GM23338 (cell line): Measurements from ENCODE around the gene KIF6.

ENCODE experiments used
- CREB1 ChIP-seq: fragments of 250-450 bp; sonication (Bioruptor Pico); IDR thresholded peaks from 2 replicates; pipeline ENCODE4 v1.5.0; 2020; ENCODE audit warnings: low read depth, mild to moderate bottlenecking, moderate library complexity
- CTCF ChIP-seq, 2 experiments: fragments of 200-600 bp in 1 of 2; sonication (generic) in 1 of 2; conservative IDR thresholded peaks; 2 replicates each; pipeline versions ENCODE4 v1.5.1 to v1.6.1; 2016 to 2017; ENCODE audit warnings: antibody characterized with exemption in 2 of 2, low read depth in 2 of 2, mild to moderate bottlenecking in 2 of 2, moderate library complexity in 1 of 2
- ETS1 ChIP-seq: IDR thresholded peaks from 2 replicates; pipeline ENCODE4 v1.6.1; 2016; ENCODE audit warnings: antibody characterized with exemption
- EZH2 ChIP-seq: fragments of 200-600 bp; sonication (generic); IDR thresholded peaks from one replicate; pipeline ENCODE4 v1.8.0; 2017; ENCODE audit warnings: antibody characterized with exemption, mild to moderate bottlenecking, low read depth; ENCODE audit not compliant: unreplicated experiment
- EZH2phosphoT487 ChIP-seq: fragments of 200-600 bp; sonication (generic); IDR thresholded peaks from one replicate; pipeline ENCODE4 v1.8.1; 2018; ENCODE audit warnings: antibody characterized with exemption; ENCODE audit not compliant: unreplicated experiment
- JUNB ChIP-seq: IDR thresholded peaks from one replicate; pipeline ENCODE4 v1.6.1; 2016; ENCODE audit warnings: antibody characterized with exemption; ENCODE audit not compliant: unreplicated experiment
- NANOG ChIP-seq: IDR thresholded peaks from 2 replicates; pipeline ENCODE4 v1.6.1; 2016; ENCODE audit warnings: antibody characterized with exemption, borderline replicate concordance
- POLR2AphosphoS5 ChIP-seq: IDR thresholded peaks from 2 replicates; pipeline ENCODE4 v1.6.1; 2016; ENCODE audit warnings: antibody characterized with exemption, low read depth
- REST ChIP-seq: IDR thresholded peaks from one replicate; pipeline ENCODE4 v1.6.1; 2018; ENCODE audit warnings: antibody characterized with exemption; ENCODE audit not compliant: unreplicated experiment
- ZNF331 ChIP-seq: fragments of 250-450 bp; sonication (Bioruptor Pico); IDR thresholded peaks from 2 replicates; pipeline ENCODE4 v1.5.0; 2020; ENCODE audit warnings: low read depth, mild to moderate bottlenecking, moderate library complexity
- ZNF462 ChIP-seq: fragments of 250-450 bp; sonication (Bioruptor Pico); IDR thresholded peaks from 2 replicates; pipeline ENCODE4 v1.5.0; 2020; ENCODE audit warnings: mild to moderate bottlenecking, moderate library complexity

- TF ChIP-seq CTCF (conservative IDR thresholded peaks at IDR 0.05; ENCODE audit: low read depth in 2 of 2) (no peak), JUNB (no peak), EZH2phosphoT487 (no peak), POLR2AphosphoS5 (no peak), EZH2 (no peak), CREB1 (CRISPR knock-in tag) (no peak), ZNF462 (CRISPR knock-in tag) (no peak), ETS1 (no peak), REST (no peak), ZNF331 (no peak), NANOG (no peak)
These were observed 432.6 kb downstream of the KIF6 start for GRCh38 chr6:39292637-39293036.
